IgD-negative memory B cell (primary cell): ENCODE data around the gene CERS6. TPM values are rescaled to one million over a fixed set of nuclear protein-coding genes. Genes with fewer than 3 reads are reported as not detected.

Source experiments
- H3K27ac Mint-ChIP-seq, 3 donors: one replicate each; pipeline ENCODE4 v1.8.0; 2020 to 2022; ENCODE audit warnings: mild to moderate bottlenecking in 3 of 3, mixed read lengths in 3 of 3, moderate library complexity in 1 of 3
- H3K27me3 Mint-ChIP-seq: one replicate; pipeline ENCODE4 v1.8.0; 2021; ENCODE audit warnings: mixed read lengths
- H3K36me3 Mint-ChIP-seq: one replicate; pipeline ENCODE4 v1.8.0; 2020; ENCODE audit warnings: mild to moderate bottlenecking, mixed read lengths
- H3K4me1 Mint-ChIP-seq, 3 donors: one replicate each; pipeline ENCODE4 v1.8.0; 2020 to 2022; ENCODE audit warnings: mixed read lengths in 3 of 3, mild to moderate bottlenecking in 1 of 3
- H3K4me3 Mint-ChIP-seq, 4 donors: one replicate each; pipeline ENCODE4 v1.8.0; 2020 to 2022; ENCODE audit warnings: mild to moderate bottlenecking in 4 of 4, mixed read lengths in 4 of 4, moderate library complexity in 3 of 4
- H3K9me3 Mint-ChIP-seq, 3 donors: one replicate each; pipeline ENCODE4 v1.8.0; 2020 to 2021; ENCODE audit warnings: mixed read lengths in 3 of 3, mild to moderate bottlenecking in 1 of 3
- polyA plus RNA-seq: library from polyadenylated mRNA; unstranded; fragments of 300-500 nt; fragmentation: Illumina TruSeq; gene quantifications from one replicate; pipeline ENCODE4 v1.2.3, GENCODE V29; 2021

CERS6 gene
- polyA plus RNA-seq, 1 donor from 2014 or later = 2.7 TPM

- H3K4me1 Mint-ChIP-seq = peaks cover 0 to 6% (median 0%) of the 10 kb centered on the region in 3 donors
Observed at GRCh38 chr2:168718622-168719021, 262.6 kb downstream of the CERS6 start.

GRCh38 chr2:168719446-168719845, 263.4 kb downstream of the CERS6 start:
- peaks cover 0 to 5% (median 2%) of the 10 kb centered on the region in 3 donors for H3K9me3 Mint-ChIP-seq

More at GRCh38 chr2:168718622-168719021, 262.6 kb downstream of the CERS6 start:
- H3K27ac Mint-ChIP-seq = no peak overlapping the region
- no peaks in the 10 kb centered on the region for H3K27me3 Mint-ChIP-seq
- H3K9me3 Mint-ChIP-seq = peaks cover 0 to 5% (median 2%) of the 10 kb centered on the region in 3 donors
- H3K36me3 Mint-ChIP-seq = no peaks in the 10 kb centered on the region
- no peak overlapping the region for H3K4me3 Mint-ChIP-seq

GRCh38 chr2:168722592-168722991, 266.5 kb downstream of the CERS6 start:
- H3K27me3 Mint-ChIP-seq = no peaks in the 10 kb centered on the region
- no peaks in the 10 kb centered on the region for H3K36me3 Mint-ChIP-seq
- H3K27ac Mint-ChIP-seq = no peak overlapping the region
- peaks cover 0 to 5% (median 0%) of the 10 kb centered on the region in 3 donors for H3K9me3 Mint-ChIP-seq
- no peak overlapping the region for H3K4me3 Mint-ChIP-seq
- peaks cover 0 to 6% (median 0%) of the 10 kb centered on the region in 3 donors for H3K4me1 Mint-ChIP-seq

More at GRCh38 chr2:168719446-168719845, 263.4 kb downstream of the CERS6 start:
- H3K27ac Mint-ChIP-seq = no peak overlapping the region
- no peak overlapping the region for H3K4me3 Mint-ChIP-seq
- peaks cover 0 to 6% (median 0%) of the 10 kb centered on the region in 3 donors for H3K4me1 Mint-ChIP-seq
- H3K27me3 Mint-ChIP-seq = no peaks in the 10 kb centered on the region
- H3K36me3 Mint-ChIP-seq = no peaks in the 10 kb centered on the region

- Mint-ChIP-seq H3K27me3 (no peaks in the 10 kb centered on the region), H3K36me3 (no peaks in the 10 kb centered on the region), H3K4me1 (peaks cover 0 to 6% (median 0%) of the 10 kb centered on the region in 3 donors), H3K9me3 (peaks cover 0 to 5% (median 0%) of the 10 kb centered on the region in 3 donors), H3K4me3 (no peak overlapping the region), H3K27ac (no peak overlapping the region)
Observed at GRCh38 chr2:168723275-168723899, 267.3 kb downstream of the CERS6 start.

GRCh38 chr2:168726375-168726774, 270.3 kb downstream of the CERS6 start:
- Mint-ChIP-seq H3K4me3 (no peak overlapping the region), H3K36me3 (no peaks in the 10 kb centered on the region), H3K9me3 (peaks cover 0 to 5% (median 0%) of the 10 kb centered on the region in 3 donors), H3K27me3 (no peaks in the 10 kb centered on the region), H3K27ac (no peak overlapping the region), H3K4me1 (peaks cover 0 to 6% (median 0%) of the 10 kb centered on the region in 3 donors)

GRCh38 chr2:168727904-168728470, 271.9 kb downstream of the CERS6 start:
- Mint-ChIP-seq H3K4me3 (no peak overlapping the region), H3K9me3 (no peaks in the 10 kb centered on the region), H3K27me3 (no peaks in the 10 kb centered on the region), H3K4me1 (no peaks in the 10 kb centered on the region), H3K36me3 (no peaks in the 10 kb centered on the region), H3K27ac (no peak overlapping the region)

- H3K9me3 Mint-ChIP-seq = no peaks in the 10 kb centered on the region
Observed at GRCh38 chr2:168729455-168729854, 273.4 kb downstream of the CERS6 start.

GRCh38 chr2:168730344-168730743, 274.3 kb downstream of the CERS6 start:
- Mint-ChIP-seq H3K36me3 (no peaks in the 10 kb centered on the region), H3K4me1 (no peaks in the 10 kb centered on the region), H3K4me3 (no peak overlapping the region), H3K27ac (no peak overlapping the region), H3K9me3 (no peaks in the 10 kb centered on the region), H3K27me3 (no peaks in the 10 kb centered on the region)

More at GRCh38 chr2:168729455-168729854, 273.4 kb downstream of the CERS6 start:
- Mint-ChIP-seq H3K4me3 (no peak overlapping the region), H3K36me3 (no peaks in the 10 kb centered on the region), H3K4me1 (no peaks in the 10 kb centered on the region), H3K27ac (no peak overlapping the region), H3K27me3 (no peaks in the 10 kb centered on the region)

- Mint-ChIP-seq H3K27ac (no peak overlapping the region), H3K4me3 (no peak overlapping the region), H3K36me3 (no peaks in the 10 kb centered on the region), H3K27me3 (no peaks in the 10 kb centered on the region), H3K4me1 (no peaks in the 10 kb centered on the region), H3K9me3 (no peaks in the 10 kb centered on the region)
Observed at GRCh38 chr2:168731002-168731401, 274.9 kb downstream of the CERS6 start.

GRCh38 chr2:168731616-168732015, 275.5 kb downstream of the CERS6 start:
- Mint-ChIP-seq H3K4me1 (no peaks in the 10 kb centered on the region), H3K9me3 (no peaks in the 10 kb centered on the region), H3K36me3 (no peaks in the 10 kb centered on the region), H3K27ac (no peak overlapping the region), H3K4me3 (no peak overlapping the region), H3K27me3 (no peaks in the 10 kb centered on the region)

GRCh38 chr2:168732100-168732499, 276.0 kb downstream of the CERS6 start:
- Mint-ChIP-seq H3K27me3 (no peaks in the 10 kb centered on the region), H3K4me1 (no peaks in the 10 kb centered on the region), H3K4me3 (no peak overlapping the region), H3K27ac (no peak overlapping the region), H3K36me3 (no peaks in the 10 kb centered on the region), H3K9me3 (no peaks in the 10 kb centered on the region)

- Mint-ChIP-seq H3K9me3 (no peaks in the 10 kb centered on the region), H3K36me3 (no peaks in the 10 kb centered on the region), H3K4me3 (no peak overlapping the region), H3K4me1 (no peaks in the 10 kb centered on the region), H3K27me3 (no peaks in the 10 kb centered on the region), H3K27ac (no peak overlapping the region)
Observed at GRCh38 chr2:168732506-168732905, 276.4 kb downstream of the CERS6 start.

GRCh38 chr2:168734199-168734760, 278.2 kb downstream of the CERS6 start:
- no peaks in the 10 kb centered on the region for H3K27me3 Mint-ChIP-seq
- no peak overlapping the region for H3K27ac Mint-ChIP-seq
- H3K4me3 Mint-ChIP-seq = no peak overlapping the region
- H3K9me3 Mint-ChIP-seq = no peaks in the 10 kb centered on the region
- H3K36me3 Mint-ChIP-seq = no peaks in the 10 kb centered on the region
- no peaks in the 10 kb centered on the region for H3K4me1 Mint-ChIP-seq

GRCh38 chr2:168736649-168737445, 280.8 kb downstream of the CERS6 start:
- Mint-ChIP-seq H3K27me3 (no peaks in the 10 kb centered on the region), H3K27ac (no peak overlapping the region), H3K9me3 (no peaks in the 10 kb centered on the region), H3K36me3 (peaks cover 1% of the 10 kb centered on the region), H3K4me3 (no peak overlapping the region), H3K4me1 (no peaks in the 10 kb centered on the region)

GRCh38 chr2:168738062-168738461, 282.0 kb downstream of the CERS6 start:
- no peak overlapping the region for H3K4me3 Mint-ChIP-seq
- H3K36me3 Mint-ChIP-seq = peaks cover 1% of the 10 kb centered on the region
- no peaks in the 10 kb centered on the region for H3K9me3 Mint-ChIP-seq
- no peaks in the 10 kb centered on the region for H3K4me1 Mint-ChIP-seq
- no peak overlapping the region for H3K27ac Mint-ChIP-seq
- no peaks in the 10 kb centered on the region for H3K27me3 Mint-ChIP-seq
